ENCODE measurements around the gene USE1.

DNA sequence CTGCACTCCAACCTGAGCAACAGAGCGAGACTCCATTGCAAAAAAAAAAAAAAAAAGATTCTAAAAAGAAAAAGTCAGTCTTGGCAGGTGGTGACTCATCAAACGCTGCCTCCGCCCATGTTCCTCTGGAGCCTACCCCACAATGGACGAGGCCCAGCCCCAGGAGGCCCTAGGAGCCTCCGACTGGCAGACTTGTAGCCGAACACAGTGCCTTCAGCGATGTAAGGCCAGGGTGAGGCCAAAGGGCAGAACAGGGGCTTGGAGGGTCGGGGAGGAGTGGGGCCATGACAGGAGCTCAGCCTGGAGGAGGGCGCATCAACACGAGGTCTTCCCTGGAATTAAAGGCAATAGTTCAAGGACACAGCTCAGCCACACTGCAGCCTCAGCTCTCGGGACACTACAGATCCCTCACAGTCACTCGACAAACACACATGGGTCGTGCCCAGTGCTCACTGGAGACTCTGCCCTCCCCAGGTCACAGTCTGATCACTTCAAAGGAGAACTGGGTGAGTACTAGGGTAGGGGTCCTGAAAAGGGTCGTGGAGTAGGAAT, 5.1 kb downstream of the USE1 start:
- TF ChIP-seq, protein P1, sequence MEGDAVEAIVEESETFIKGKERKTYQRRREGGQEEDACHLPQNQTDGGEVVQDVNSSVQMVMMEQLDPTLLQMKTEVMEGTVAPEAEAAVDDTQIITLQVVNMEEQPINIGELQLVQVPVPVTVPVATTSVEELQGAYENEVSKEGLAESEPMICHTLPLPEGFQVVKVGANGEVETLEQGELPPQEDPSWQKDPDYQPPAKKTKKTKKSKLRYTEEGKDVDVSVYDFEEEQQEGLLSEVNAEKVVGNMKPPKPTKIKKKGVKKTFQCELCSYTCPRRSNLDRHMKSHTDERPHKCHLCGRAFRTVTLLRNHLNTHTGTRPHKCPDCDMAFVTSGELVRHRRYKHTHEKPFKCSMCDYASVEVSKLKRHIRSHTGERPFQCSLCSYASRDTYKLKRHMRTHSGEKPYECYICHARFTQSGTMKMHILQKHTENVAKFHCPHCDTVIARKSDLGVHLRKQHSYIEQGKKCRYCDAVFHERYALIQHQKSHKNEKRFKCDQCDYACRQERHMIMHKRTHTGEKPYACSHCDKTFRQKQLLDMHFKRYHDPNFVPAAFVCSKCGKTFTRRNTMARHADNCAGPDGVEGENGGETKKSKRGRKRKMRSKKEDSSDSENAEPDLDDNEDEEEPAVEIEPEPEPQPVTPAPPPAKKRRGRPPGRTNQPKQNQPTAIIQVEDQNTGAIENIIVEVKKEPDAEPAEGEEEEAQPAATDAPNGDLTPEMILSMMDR (IDR thresholded peaks at IDR 0.05; ENCODE audit: insufficient read depth, low read depth, low read length): no peak
- no peak for TF ChIP-seq EZH2 (IDR thresholded peaks at IDR 0.05; ENCODE audit: insufficient read depth, low read length)
